ENCODE results near the gene GLIS2.

The GLIS2 gene

GRCh38 chr16:4381935-4382794, 66.3 kb downstream of the GLIS2 start:
- DNase-seq (ENCODE audit: low read depth, low spot score): no peak

DNA sequence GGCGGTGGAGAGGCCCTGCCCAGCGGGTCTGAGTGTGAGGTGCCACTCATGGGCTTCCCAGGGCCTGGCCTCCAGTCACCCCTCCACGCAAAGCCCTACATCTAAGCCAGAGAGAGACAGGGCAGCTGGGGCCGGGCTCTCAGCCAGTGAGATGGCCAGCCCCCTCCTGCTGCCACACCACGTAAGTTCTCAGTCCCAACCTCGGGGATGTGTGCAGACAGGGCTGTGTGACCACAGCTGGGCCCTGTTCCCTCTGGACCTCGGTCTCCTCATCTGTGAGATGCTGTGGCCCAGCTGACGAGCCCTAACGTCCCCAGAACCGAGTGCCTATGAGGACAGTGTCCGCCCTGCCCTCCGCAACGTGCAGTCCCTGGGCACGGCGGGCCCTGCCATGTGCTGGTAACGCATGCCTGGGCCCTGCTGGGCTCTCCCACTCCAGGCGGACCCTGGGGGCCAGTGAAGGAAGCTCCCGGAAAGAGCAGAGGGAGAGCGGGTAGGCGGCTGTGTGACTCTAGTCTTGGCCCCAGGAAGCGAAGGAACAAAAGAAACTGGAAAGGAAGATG, 67.0 kb downstream of the GLIS2 start:
- no peak for DNase-seq (ENCODE audit: low read depth, low spot score)

DNA sequence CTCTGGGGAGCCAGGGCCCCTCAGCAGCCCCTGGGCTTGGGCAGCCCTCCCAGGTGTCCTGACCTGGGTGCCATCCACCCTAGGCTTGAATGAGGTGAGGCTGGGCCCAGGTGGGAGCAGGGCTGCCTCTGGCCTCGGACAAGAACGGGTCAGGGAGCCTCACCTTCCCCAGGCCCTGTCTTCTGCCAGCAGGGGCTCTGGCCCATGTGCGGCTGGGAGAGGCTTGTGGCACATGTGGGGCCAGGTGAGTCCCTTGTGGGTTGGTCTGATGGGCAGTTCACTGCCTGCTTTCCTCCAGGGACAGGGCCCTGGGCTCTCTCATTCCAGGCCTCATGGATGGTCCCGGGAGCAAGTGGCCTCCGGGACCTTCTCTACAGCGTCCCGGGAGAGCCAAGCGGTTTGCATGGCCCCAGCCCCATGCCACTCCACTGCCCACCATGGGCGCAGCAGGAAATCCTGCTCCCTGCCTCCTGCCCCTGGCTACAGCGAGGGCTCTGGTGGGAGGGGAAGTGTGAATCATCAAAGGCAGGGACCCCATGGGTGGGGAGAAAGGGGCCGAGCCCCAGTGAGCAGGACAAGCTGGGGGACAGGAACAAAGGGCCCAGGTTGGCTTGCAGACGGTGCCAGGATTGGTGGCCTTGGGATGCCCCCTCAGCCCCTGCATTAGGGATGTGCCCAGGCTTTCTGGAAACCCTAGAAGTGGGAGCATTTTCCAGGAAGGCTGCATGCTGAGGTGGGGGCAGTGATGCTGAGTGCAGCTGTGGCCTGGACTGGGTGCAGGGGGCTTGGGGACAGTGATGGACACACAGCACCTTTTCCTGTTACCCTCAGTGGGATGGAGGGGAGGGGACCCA, 68.0 kb downstream of the GLIS2 start:
- DNase-seq (ENCODE audit: low read depth, low spot score): no peak

- DNase-seq (ENCODE audit: low read depth, low spot score): no peak
These were observed 68.7 kb downstream of the GLIS2 start for GRCh38 chr16:4384509-4384942.

GRCh38 chr16:4385066-4385788, 69.4 kb downstream of the GLIS2 start:
- no peak for DNase-seq (ENCODE audit: low read depth, low spot score)

DNA sequence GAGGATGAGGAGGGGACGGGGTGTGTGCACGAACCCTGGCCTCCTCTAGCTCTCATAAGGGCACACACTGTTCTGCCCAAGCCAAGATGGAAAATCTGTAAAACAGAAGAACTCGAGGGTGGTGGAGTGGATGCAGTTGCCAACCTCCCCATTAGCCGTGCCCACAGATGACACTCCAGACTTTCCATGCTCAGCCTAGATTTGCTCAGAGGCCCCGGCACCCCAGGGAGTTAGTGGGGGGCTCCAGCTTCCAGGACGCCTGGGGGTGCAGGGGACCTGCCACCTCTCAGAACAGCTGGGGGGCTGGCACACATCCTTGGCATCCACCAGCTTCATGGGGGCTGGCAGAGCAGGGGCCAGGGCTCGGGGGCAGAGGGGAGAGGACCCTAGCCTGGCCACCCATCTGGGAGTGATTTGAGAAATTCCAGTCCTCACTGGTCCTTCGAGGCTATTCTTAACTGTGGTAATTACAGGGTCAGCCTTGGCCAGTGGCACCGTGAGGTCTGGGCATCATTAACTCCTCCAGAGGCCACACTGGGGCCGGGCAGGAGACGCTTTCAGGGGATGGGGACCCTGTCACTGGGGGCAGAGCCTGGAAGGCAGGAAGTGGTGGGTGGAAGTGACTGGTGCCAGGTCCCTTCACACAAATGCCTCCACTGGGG, 70.1 kb downstream of the GLIS2 start:
- no peak for DNase-seq (ENCODE audit: low read depth, low spot score)

- DNase-seq (ENCODE audit: low read depth, low spot score): no peak
These were observed 70.6 kb downstream of the GLIS2 start for GRCh38 chr16:4386451-4386805.

DNA sequence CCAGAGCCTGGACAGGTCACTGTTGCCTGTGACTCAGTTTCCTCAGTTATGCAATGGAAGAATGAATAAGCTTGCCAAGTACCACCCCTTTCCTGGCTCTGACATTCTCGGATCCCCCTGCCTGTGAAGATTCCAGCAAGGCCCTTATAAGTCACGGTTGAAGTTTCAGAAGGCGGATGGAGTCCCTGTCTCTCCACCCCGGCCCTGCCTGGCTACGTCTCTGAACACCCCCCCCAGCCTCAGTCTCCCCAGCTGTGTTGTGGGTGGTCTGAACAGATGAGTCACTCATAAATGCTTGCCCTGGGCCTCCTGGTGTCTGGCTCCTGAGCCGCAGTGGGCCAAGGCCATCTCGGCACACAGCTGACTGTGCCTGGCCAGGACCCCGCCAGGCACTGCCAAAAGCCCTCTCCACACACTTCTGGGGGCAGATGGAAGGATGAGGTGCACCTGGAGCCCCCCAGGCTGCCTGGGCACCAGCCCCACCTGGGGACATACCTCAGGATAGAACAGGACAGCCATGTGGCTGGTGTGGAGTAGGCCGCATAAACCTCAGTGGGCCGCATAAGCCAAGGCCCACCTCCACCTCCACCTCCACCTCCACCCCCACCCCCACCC, 71.2 kb downstream of the GLIS2 start:
- DNase-seq (ENCODE audit: low read depth, low spot score): no peak

GRCh38 chr16:4387781-4388180, 71.9 kb downstream of the GLIS2 start:
- no peak for DNase-seq (ENCODE audit: low read depth, low spot score)

- DNase-seq (ENCODE audit: low read depth, low spot score): no peak
These were observed 72.6 kb downstream of the GLIS2 start for GRCh38 chr16:4388271-4389021.

Data from brain pericyte (primary cell).